ENCODE measurements around the gene SLC25A1. TPM values are rescaled to one million over a fixed set of nuclear protein-coding genes. Genes with fewer than 3 reads are reported as not detected.

Gene SLC25A1
- polyA plus RNA-seq, 1 experiment, result 36.9 TPM

DNA sequence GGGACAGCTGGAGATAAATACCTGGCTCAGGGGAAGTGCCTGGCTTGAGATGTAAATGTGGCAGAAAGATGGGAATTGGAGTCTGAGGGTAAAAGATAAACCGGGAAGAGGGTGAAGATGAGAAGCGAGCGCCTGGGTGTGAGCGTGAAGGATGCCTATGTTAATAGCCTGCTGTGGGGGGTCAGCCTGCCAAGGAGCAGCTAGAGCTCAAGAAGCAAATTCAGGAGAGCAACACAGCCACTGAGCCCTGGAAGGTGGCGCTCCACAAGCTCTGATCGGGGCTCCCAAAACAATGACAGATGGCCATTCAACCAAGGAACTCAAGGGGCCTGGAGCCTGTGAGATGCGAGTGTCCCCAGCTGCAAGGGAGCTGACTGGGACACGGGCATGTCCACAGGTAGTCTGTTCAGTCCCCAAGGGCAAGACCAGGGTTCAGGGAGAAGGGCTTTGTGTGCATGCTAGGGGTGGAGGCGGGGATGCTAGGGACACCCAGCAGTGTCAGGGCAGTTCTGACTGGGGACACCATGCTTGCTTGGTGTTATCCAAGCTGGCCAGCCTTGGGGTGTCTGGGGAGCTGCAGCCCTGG lies 31.2 kb downstream of the SLC25A1 start:
- no peak overlapping the region for H3K4me3 ChIP-seq (ENCODE audit: low read depth, low read length)
- no peak for DNase-seq (ENCODE audit: low read depth)
- ChIA-PET CTCF (interaction anchor here (1.0 kb wide), 1 partner anchor 40 kb away, joined by 3 read pairs; no protein-coding TSS in a partner anchor), POLR2A (no interaction called here)
- TF ChIP-seq CTCF (IDR thresholded peaks at IDR 0.05; ENCODE audit: insufficient read depth, low read depth, low read length), result no peak
- peaks cover 38% of the 10 kb centered on the region for H3K27me3 ChIP-seq (ENCODE audit: control insufficient read depth, insufficient read depth, low read length)
- peaks cover 2% of the 10 kb centered on the region for H3K36me3 ChIP-seq (ENCODE audit: control insufficient read depth, insufficient read depth, low read length)

DNA sequence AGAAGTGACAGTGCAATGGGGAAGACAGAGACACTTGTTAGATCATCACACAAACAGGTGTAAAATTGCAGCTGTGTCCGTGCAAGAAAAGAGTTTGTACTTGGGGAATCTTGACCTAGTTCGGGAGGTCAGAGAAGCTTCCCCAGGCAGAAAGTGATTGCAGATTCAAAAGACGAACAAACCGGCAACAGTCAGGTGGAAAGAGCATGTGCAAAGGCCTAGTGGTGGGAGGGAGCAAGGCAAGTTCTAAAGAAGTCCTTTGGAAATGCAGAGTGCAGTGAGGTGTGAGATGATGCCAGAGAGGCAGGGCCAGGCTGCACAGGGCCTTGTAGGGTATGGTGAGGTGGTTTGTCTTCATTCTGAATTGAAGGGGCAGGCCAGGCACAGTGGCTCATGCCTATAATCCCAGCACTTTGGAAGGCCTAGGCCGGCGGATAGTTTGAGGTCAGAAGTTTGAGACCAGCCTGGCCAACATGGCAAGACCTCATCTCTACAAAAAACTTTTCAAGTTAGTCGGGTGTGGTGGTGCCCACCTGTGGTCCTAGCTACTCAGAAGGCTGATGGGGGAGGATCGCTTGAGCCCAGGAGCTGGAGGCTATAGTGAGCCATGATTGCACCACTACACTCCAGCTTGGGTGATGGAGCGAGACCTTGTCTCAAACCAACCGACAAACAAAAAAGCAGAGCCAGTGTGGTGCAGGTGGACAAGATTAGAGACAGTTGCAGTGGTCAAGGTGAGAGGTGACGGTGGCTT lies 32.1 kb downstream of the SLC25A1 start:
- TF ChIP-seq CTCF (IDR thresholded peaks at IDR 0.05; ENCODE audit: insufficient read depth, low read depth, low read length), result no peak
- DNase-seq (ENCODE audit: low read depth), result no peak
- H3K4me3 ChIP-seq (ENCODE audit: low read depth, low read length), result no peak overlapping the region
- CTCF ChIA-PET, result interaction anchor here (0.7 to 3.5 kb wide), 3 partner anchors 41 to 483 kb away, joined by 3 to 22 read pairs (median 3); partner anchors contain the start of gene CDC45
- peaks cover 33% of the 10 kb centered on the region for H3K27me3 ChIP-seq (ENCODE audit: control insufficient read depth, insufficient read depth, low read length)
- POLR2A ChIA-PET, result no interaction called here
- H3K36me3 ChIP-seq (ENCODE audit: control insufficient read depth, insufficient read depth, low read length), result peaks cover 8% of the 10 kb centered on the region

DNA sequence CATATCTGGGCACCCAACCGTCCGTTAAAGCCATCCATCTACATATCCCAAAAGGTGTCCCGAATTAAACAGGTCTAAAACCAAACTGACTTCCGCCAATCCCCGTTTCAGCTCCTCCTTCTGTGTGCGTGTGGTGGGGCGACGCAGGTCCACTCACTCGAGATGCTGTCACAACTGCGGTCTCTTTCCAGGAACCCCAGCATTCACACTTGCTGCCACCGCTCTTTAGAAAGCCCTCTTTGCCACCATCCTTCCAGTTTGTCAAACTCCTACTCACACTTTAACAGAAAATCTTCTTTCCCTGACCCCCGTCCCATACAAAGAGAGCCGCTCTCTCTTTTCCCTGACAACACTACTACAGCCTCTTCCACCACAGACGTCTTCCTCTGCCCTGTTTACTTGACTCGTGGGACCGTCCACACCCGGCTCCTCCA lies 34.6 kb downstream of the SLC25A1 start:
- H3K36me3 ChIP-seq (ENCODE audit: control insufficient read depth, insufficient read depth, low read length), result peaks cover 22% of the 10 kb centered on the region
- no peak for DNase-seq (ENCODE audit: low read depth)
- H3K27me3 ChIP-seq (ENCODE audit: control insufficient read depth, insufficient read depth, low read length), result peaks cover 22% of the 10 kb centered on the region
- ChIA-PET CTCF (interaction anchor here (0.6 to 3.5 kb wide), 21 partner anchors 9 to 1507 kb away, joined by 3 to 22 read pairs (median 4); partner anchors contain the start of genes DGCR2, SLC25A1 and TSSK2), POLR2A (interaction anchor here (0.6 to 1.0 kb wide), 4 partner anchors 11 to 443 kb away, joined by 3 to 5 read pairs (median 3); partner anchors contain the start of gene DGCR2)
- TF ChIP-seq CTCF (IDR thresholded peaks at IDR 0.05; ENCODE audit: insufficient read depth, low read depth, low read length), result no peak
- peak overlapping the region; percentile 78 for H3K4me3 ChIP-seq (ENCODE audit: low read depth, low read length)

GRCh38 chr22:19143212-19143611 lies 35.3 kb downstream of the SLC25A1 start:
- TF ChIP-seq CTCF (IDR thresholded peaks at IDR 0.05; ENCODE audit: insufficient read depth, low read depth, low read length), result no peak
- Histone ChIP-seq H3K36me3 (ENCODE audit: control insufficient read depth, insufficient read depth, low read length) (peaks cover 29% of the 10 kb centered on the region), H3K4me3 (ENCODE audit: low read depth, low read length) (no peak overlapping the region), H3K27me3 (ENCODE audit: control insufficient read depth, insufficient read depth, low read length) (peaks cover 14% of the 10 kb centered on the region)
- POLR2A ChIA-PET, result no interaction called here
- CTCF ChIA-PET, result interaction anchor here (0.6 to 3.5 kb wide), 8 partner anchors 8 to 1506 kb away, joined by 3 to 22 read pairs (median 6); partner anchors contain the start of genes DGCR2 and TSSK2
- DNase-seq (ENCODE audit: low read depth), result no peak

DNA sequence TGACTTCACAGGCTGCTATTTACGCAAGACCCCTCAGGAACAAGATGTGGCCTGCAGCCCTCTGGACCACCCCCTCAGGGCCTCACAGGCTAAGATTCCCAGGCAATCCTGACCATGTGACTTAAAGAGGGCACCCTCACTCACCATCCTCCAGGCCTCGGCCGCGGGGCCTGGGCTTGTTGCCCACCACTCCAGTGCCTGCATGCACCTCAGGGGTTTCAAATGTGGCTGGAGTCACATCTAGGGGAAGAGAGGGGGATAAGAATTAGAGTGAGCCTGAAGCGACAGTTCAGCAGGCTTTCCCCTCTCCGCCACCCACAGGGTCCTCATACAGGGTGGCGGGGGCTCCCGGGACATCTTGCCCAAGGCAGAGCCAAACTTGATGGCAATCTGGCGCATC lies 36.1 kb downstream of the SLC25A1 start:
- no peak overlapping the region for H3K4me3 ChIP-seq (ENCODE audit: low read depth, low read length)
- H3K36me3 ChIP-seq (ENCODE audit: control insufficient read depth, insufficient read depth, low read length), result peaks cover 37% of the 10 kb centered on the region
- H3K27me3 ChIP-seq (ENCODE audit: control insufficient read depth, insufficient read depth, low read length), result peaks cover 6% of the 10 kb centered on the region
- POLR2A ChIA-PET, result no interaction called here
- no peak for TF ChIP-seq CTCF (IDR thresholded peaks at IDR 0.05; ENCODE audit: insufficient read depth, low read depth, low read length)
- DNase-seq (ENCODE audit: low read depth), result no peak
- CTCF ChIA-PET, result interaction anchor here (1.1 kb wide), 1 partner anchor 19 kb away, joined by 3 read pairs; no protein-coding TSS in a partner anchor

All from BJ (cell line).